ENCODE results near the gene PCSK6. TPM values are rescaled to one million over a fixed set of nuclear protein-coding genes. Genes with fewer than 3 reads are reported as not detected.

Gene PCSK6
- total RNA-seq, 1 experiment from 2014 or later = 3.7 TPM

DNA sequence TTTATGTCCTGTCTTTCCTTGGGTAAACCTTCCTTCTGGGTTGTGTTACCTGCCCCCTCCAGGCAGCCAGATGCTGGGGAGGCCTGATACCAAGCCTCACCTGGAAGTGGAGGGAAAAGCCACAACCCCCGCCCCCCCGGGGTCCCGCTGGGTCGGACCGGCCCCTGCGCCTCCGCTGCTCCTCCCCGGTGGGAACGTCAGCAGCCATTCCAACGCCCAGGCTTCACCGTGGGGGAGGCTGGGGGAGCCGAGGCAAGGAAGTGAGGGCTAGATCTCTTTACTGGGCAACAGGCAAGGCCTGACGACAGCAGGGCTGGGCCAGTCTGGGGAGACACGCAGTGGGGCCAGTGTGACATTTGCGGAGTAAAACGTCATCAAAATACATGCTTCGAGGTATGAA, 141.5 kb downstream of the PCSK6 start:
- Histone ChIP-seq H3K9me2 (replicated peaks; ENCODE audit: low read length) (no peaks in the 10 kb centered on the region), H3K9ac (ENCODE audit: low read length) (no peak overlapping the region), H3K27me3 (ENCODE audit: low read length) (peaks cover 59% of the 10 kb centered on the region), H3F3A (ENCODE audit: low read length, unreplicated experiment) (no peaks in the 10 kb centered on the region), H3K9me3 (ENCODE audit: low read length) (no peaks in the 10 kb centered on the region), H3K79me2 (ENCODE audit: low read length) (no peaks in the 10 kb centered on the region), H3K4me2 (ENCODE audit: low read length) (no peak overlapping the region), H2AFZ (ENCODE audit: low read length) (no peak overlapping the region), H3K36me3 (ENCODE audit: low read depth, low read length) (no peaks in the 10 kb centered on the region), H3K4me1 (ENCODE audit: insufficient read depth, low read length) (no peaks in the 10 kb centered on the region), H4K20me1 (ENCODE audit: low read length) (no peaks in the 10 kb centered on the region), H3K4me3 (ENCODE audit: low read length) (no peak overlapping the region), H3K27ac (ENCODE audit: low read length) (no peak overlapping the region)
- BruUV-seq (replicated peaks) = no TSS peak
- no peak for TF ChIP-seq EZH2phosphoT487 (IDR thresholded peaks at IDR 0.05; ENCODE audit: borderline replicate concordance, low read length)
- TF ChIP-seq EZH2 (IDR thresholded peaks at IDR 0.05; ENCODE audit: low read length, unreplicated experiment) = no peak
- TF ChIP-seq, protein P1, sequence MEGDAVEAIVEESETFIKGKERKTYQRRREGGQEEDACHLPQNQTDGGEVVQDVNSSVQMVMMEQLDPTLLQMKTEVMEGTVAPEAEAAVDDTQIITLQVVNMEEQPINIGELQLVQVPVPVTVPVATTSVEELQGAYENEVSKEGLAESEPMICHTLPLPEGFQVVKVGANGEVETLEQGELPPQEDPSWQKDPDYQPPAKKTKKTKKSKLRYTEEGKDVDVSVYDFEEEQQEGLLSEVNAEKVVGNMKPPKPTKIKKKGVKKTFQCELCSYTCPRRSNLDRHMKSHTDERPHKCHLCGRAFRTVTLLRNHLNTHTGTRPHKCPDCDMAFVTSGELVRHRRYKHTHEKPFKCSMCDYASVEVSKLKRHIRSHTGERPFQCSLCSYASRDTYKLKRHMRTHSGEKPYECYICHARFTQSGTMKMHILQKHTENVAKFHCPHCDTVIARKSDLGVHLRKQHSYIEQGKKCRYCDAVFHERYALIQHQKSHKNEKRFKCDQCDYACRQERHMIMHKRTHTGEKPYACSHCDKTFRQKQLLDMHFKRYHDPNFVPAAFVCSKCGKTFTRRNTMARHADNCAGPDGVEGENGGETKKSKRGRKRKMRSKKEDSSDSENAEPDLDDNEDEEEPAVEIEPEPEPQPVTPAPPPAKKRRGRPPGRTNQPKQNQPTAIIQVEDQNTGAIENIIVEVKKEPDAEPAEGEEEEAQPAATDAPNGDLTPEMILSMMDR (conservative IDR thresholded peaks at IDR 0.05; ENCODE audit: low read depth, low read length) = no peak
- no peak for DNase-seq
- no peak for ATAC-seq
- POLR2A ChIA-PET (ENCODE audit: unreplicated experiment) = no interaction called here
- CTCF ChIA-PET = no interaction called here
- intact Hi-C loops (cut with micrococcal nuclease) = no loop called here

DNA sequence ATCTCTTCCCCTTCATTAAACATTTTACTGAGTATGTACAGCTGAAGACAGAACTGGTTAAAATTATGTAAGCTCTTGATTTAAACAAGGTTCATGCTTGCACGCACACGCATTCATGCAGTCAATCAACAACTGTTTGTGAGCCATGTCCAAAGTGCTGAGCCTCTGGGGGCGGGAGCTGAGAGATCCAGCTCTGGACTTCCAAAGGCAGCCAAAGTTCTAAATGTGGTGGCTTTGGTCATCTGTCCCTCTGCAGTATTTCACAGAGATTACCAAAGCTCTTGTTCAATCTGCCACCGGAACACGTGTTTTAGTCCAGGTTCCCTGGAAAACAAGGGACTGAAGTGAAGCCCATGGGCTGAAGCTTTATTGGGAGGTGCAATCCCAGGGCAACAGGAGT, 142.1 kb downstream of the PCSK6 start:
- no peak for DNase-seq
- Histone ChIP-seq H3K36me3 (ENCODE audit: low read depth, low read length) (no peaks in the 10 kb centered on the region), H4K20me1 (ENCODE audit: low read length) (no peaks in the 10 kb centered on the region), H3K9me3 (ENCODE audit: low read length) (no peaks in the 10 kb centered on the region), H3K9me2 (replicated peaks; ENCODE audit: low read length) (no peaks in the 10 kb centered on the region), H3K4me3 (ENCODE audit: low read length) (no peak overlapping the region), H3K9ac (ENCODE audit: low read length) (no peak overlapping the region), H3K27me3 (ENCODE audit: low read length) (peaks cover 54% of the 10 kb centered on the region), H3K4me2 (ENCODE audit: low read length) (no peak overlapping the region), H3K79me2 (ENCODE audit: low read length) (no peaks in the 10 kb centered on the region), H2AFZ (ENCODE audit: low read length) (no peak overlapping the region), H3K27ac (ENCODE audit: low read length) (no peak overlapping the region), H3F3A (ENCODE audit: low read length, unreplicated experiment) (no peaks in the 10 kb centered on the region), H3K4me1 (ENCODE audit: insufficient read depth, low read length) (no peaks in the 10 kb centered on the region)
- ChIA-PET CTCF (no interaction called here), POLR2A (ENCODE audit: unreplicated experiment) (no interaction called here)
- no peak for TF ChIP-seq EZH2phosphoT487 (IDR thresholded peaks at IDR 0.05; ENCODE audit: borderline replicate concordance, low read length)
- TF ChIP-seq EZH2 (IDR thresholded peaks at IDR 0.05; ENCODE audit: low read length, unreplicated experiment) = no peak
- TF ChIP-seq, protein P1 (conservative IDR thresholded peaks at IDR 0.05; ENCODE audit: low read depth, low read length) = no peak
- no peak for ATAC-seq
- intact Hi-C loops (cut with micrococcal nuclease) = no loop called here
- BruUV-seq (replicated peaks) = no TSS peak

DNA sequence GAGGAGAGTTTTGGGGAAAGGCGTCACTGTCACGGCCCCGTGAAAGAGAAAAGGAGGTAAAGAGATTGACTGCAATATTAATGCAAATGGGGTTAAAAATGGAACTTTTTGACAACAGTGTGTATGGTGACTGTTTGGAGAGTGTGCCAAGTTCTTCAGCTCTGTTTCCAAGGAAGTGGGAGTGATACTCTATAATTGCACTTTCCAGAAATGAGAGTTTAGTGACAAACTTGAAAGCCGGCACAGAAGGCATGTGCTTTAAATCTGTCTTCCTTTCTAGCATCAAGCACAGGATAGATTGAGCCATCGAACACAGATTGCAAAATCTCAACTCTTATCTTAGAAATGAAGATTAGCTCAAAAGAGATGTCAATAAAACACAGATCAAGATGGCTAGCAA, 142.6 kb downstream of the PCSK6 start:
- H3K36me3 ChIP-seq (ENCODE audit: low read depth, low read length) = no peaks in the 10 kb centered on the region
- no TSS peak for BruUV-seq (replicated peaks)
- DNase-seq (no peak), ATAC-seq (no peak)
- H4K20me1 ChIP-seq (ENCODE audit: low read length) = no peaks in the 10 kb centered on the region
- no peaks in the 10 kb centered on the region for H3F3A ChIP-seq (ENCODE audit: low read length, unreplicated experiment)
- peaks cover 57% of the 10 kb centered on the region for H3K27me3 ChIP-seq (ENCODE audit: low read length)
- no peak overlapping the region for H2AFZ ChIP-seq (ENCODE audit: low read length)
- H3K9ac ChIP-seq (ENCODE audit: low read length) = no peak overlapping the region
- CTCF ChIA-PET = no interaction called here
- intact Hi-C loops (cut with micrococcal nuclease) = no loop called here
- H3K4me3 ChIP-seq (ENCODE audit: low read length) = no peak overlapping the region
- H3K27ac ChIP-seq (ENCODE audit: low read length) = no peak overlapping the region
- no peaks in the 10 kb centered on the region for H3K9me2 ChIP-seq (replicated peaks; ENCODE audit: low read length)
- H3K79me2 ChIP-seq (ENCODE audit: low read length) = no peaks in the 10 kb centered on the region
- H3K4me2 ChIP-seq (ENCODE audit: low read length) = no peak overlapping the region
- TF ChIP-seq, protein P1 (conservative IDR thresholded peaks at IDR 0.05; ENCODE audit: low read depth, low read length) = no peak
- TF ChIP-seq EZH2 (IDR thresholded peaks at IDR 0.05; ENCODE audit: low read length, unreplicated experiment) (no peak), EZH2phosphoT487 (IDR thresholded peaks at IDR 0.05; ENCODE audit: borderline replicate concordance, low read length) (no peak)
- POLR2A ChIA-PET (ENCODE audit: unreplicated experiment) = no interaction called here
- no peaks in the 10 kb centered on the region for H3K4me1 ChIP-seq (ENCODE audit: insufficient read depth, low read length)
- H3K9me3 ChIP-seq (ENCODE audit: low read length) = no peaks in the 10 kb centered on the region

All from PC-3 (cell line).